Spleen (tissue), 11 donors: Measurements from ENCODE around the gene CENPL. TPM values are rescaled to one million over a fixed set of nuclear protein-coding genes. Genes with fewer than 3 reads are reported as not detected.
"Not testable (repeated sequence)": the region's sequence is repeated elsewhere in the genome, so short reads cannot be mapped to it uniquely, and the experiment has no call there.

Experiments used
- DNase-seq: peaks from one replicate; pipeline ENCODE4 v3.0.0-alpha.2; 2020
- H3K27ac ChIP-seq, 8 donors: fragments of 200-600 bp; sonication (generic) in 7 of 8; 1 replicate in 4 of 8; 2 replicates in 4 of 8; pipeline versions ENCODE4 v1.5.0 to v1.8.0; 2016 to 2021; ENCODE audit warnings: inconsistent platforms in 4 of 8, mild to moderate bottlenecking in 4 of 8, moderate library complexity in 1 of 8
- H3K27me3 ChIP-seq, 7 donors: fragments of 200-600 bp; sonication (generic) in 6 of 7; replicated peaks in 1 of 7; 1 replicate in 4 of 7; 2 replicates in 3 of 7; pipeline versions ENCODE4 v1.5.0 to v1.8.0; 2016 to 2021; ENCODE audit warnings: inconsistent platforms in 3 of 7, mild to moderate bottlenecking in 1 of 7
- H3K36me3 ChIP-seq, 6 donors: fragments of 200-600 bp; sonication (generic) in 5 of 6; 1 replicate in 4 of 6; 2 replicates in 2 of 6; pipeline versions ENCODE4 v1.5.0 to v1.8.0; 2016 to 2021; ENCODE audit warnings: inconsistent platforms in 2 of 6
- H3K4me1 ChIP-seq, 6 donors: fragments of 200-600 bp; sonication (generic) in 5 of 6; 1 replicate in 3 of 6; 2 replicates in 3 of 6; pipeline versions ENCODE4 v1.5.0 to v1.8.0; 2016 to 2021; ENCODE audit warnings: inconsistent platforms in 3 of 6
- H3K4me3 ChIP-seq, 8 donors: fragments of 200-600 bp; sonication (generic) in 7 of 8; 1 replicate in 4 of 8; 2 replicates in 4 of 8; pipeline versions ENCODE4 v1.5.0 to v1.8.0; 2016 to 2021; ENCODE audit warnings: inconsistent platforms in 4 of 8, mild to moderate bottlenecking in 4 of 8, moderate library complexity in 2 of 8
- H3K9me3 ChIP-seq, 8 donors: fragments of 200-600 bp; sonication (generic) in 7 of 8; 1 replicate in 4 of 8; 2 replicates in 4 of 8; pipeline versions ENCODE4 v1.5.0 to v1.8.0; 2016 to 2021; ENCODE audit warnings: inconsistent platforms in 4 of 8
- CTCF ChIP-seq, 11 experiments: fragments of 200-600 bp in 7 of 11; fragments of 450-650 bp in 4 of 11; sonication (generic) in 4 of 11; IDR thresholded peaks in 8 of 11; conservative IDR thresholded peaks in 3 of 11; 1 replicate in 7 of 11; 2 replicates in 4 of 11; pipeline versions ENCODE4 v1.4.0 to v1.8.0; 2016 to 2021; ENCODE audit warnings: antibody characterized with exemption in 11 of 11, inconsistent platforms in 4 of 11, mild to moderate bottlenecking in 1 of 11
- POLR2A ChIP-seq, 3 donors: fragments of 450-650 bp; IDR thresholded peaks; one replicate each; pipeline ENCODE4 v1.5.1; 2017; ENCODE audit warnings: antibody characterized with exemption in 3 of 3, mild to moderate bottlenecking in 1 of 3
- POLR2AphosphoS5 ChIP-seq, 3 donors: sonication (generic); formaldehyde crosslinking; IDR thresholded peaks; one replicate each; pipeline ENCODE4 v1.5.1; 2017; ENCODE audit warnings: antibody characterized with exemption in 3 of 3
- WGBS, 5 donors: extraction: QIAGEN DNeasy Blood & Tissue Kit in 3 of 5; methylation state at CpG; one replicate each; pipeline versions ENCODE4 v1.1.5 to v1.1.7; 2013 to 2018; 5-methylcytosine and 5-hydroxymethylcytosine counted together
- intact Hi-C: fragments of 100-400 bp; cut with DNase I; formaldehyde crosslinking; loops from one replicate; pipeline ENCODE4 v1.15.0; 2023; ENCODE audit warnings: low total_unique reads
- polyA plus RNA-seq, 3 donors: library from polyadenylated mRNA; stranded (reverse); fragments of 200-250 nt; gene quantifications; one replicate each; pipeline ENCODE4 v1.2.1, GENCODE V29; 2013
- total RNA-seq, 7 donors: library from RNA; depleted of rRNA in 3 of 7; stranded (reverse); fragments of >200 nt in 3 of 7; fragmentation: NEBNext Ultra II Directional in 4 of 7; extraction: Animal tissue kit (Norgen Biotek cat#: 25700) in 4 of 7; gene quantifications; one replicate each; pipeline versions ENCODE4 v1.1.0 to v1.2.1, GENCODE V29; 2016 to 2021
- donor health status: healthy with polysubstance abuse.
- donor health status: DM: no; HTN: no; CAD: no; lungs with moderate emphysema.
- donor health status: DM: no; HTN: no; CAD: no.
- donor health status: Bipolar disorder and iron deficiency.
- donor health status: healthy.
- donor health status: DM: no; HTN: no; CAD: no.
- donor health status: DM: yes; HTN: yes; CAD: no.

CENPL gene
- total and polyA plus RNA-seq, 10 donors, result 2.4 to 22.2 (median 6.3) TPM

GRCh38 chr1:173821680-173822079, 3.0 kb downstream of the CENPL start:
- 92 to 97% (median 97%) methylated on average over 4 of the region's 4 CpGs for WGBS, 5 donors
- intact Hi-C loops, result loop anchor here (5.0 kb wide), 1 partner anchor 389 kb away; no protein-coding TSS in a partner anchor
- TF ChIP-seq POLR2A (IDR thresholded peaks at IDR 0.05), result no peak
- no peak for TF ChIP-seq POLR2AphosphoS5 (IDR thresholded peaks at IDR 0.05)
- TF ChIP-seq CTCF (IDR thresholded peaks at IDR 0.05 in 8 of 11, conservative IDR thresholded peaks at IDR 0.05 in 3 of 11), result no peak
- H3K36me3 ChIP-seq, result peaks cover 0 to 32% (median 0%) of the 10 kb centered on the region in 6 donors
- no peaks in the 10 kb centered on the region for H3K9me3 ChIP-seq
- DNase-seq, result no peak
- no peak overlapping the region for H3K27ac ChIP-seq
- H3K4me3 ChIP-seq, result no peak overlapping the region
- peaks cover 7 to 56% (median 36%) of the 10 kb centered on the region in 6 donors for H3K4me1 ChIP-seq
- H3K27me3 ChIP-seq, result no peaks in the 10 kb centered on the region

- no peaks in the 10 kb centered on the region for H3K9me3 ChIP-seq
- 78 to 95% (median 91%) methylated on average over 1 of the region's 1 CpG for WGBS, 5 donors
- TF ChIP-seq POLR2A (IDR thresholded peaks at IDR 0.05) (no peak), CTCF (IDR thresholded peaks at IDR 0.05 in 8 of 11, conservative IDR thresholded peaks at IDR 0.05 in 3 of 11) (no peak), POLR2AphosphoS5 (IDR thresholded peaks at IDR 0.05) (no peak)
- DNase-seq, result no peak
- peaks cover 2 to 33% (median 16%) of the 10 kb centered on the region in 6 donors for H3K4me1 ChIP-seq
- H3K36me3 ChIP-seq, result peaks cover 0 to 32% (median 0%) of the 10 kb centered on the region in 6 donors
- intact Hi-C loops, result no loop called here
- H3K27ac ChIP-seq, result no peak overlapping the region
- no peak overlapping the region for H3K4me3 ChIP-seq
- no peaks in the 10 kb centered on the region for H3K27me3 ChIP-seq
Observed at GRCh38 chr1:173818459-173818858, 6.2 kb downstream of the CENPL start.

GRCh38 chr1:173813654-173814053, 11.0 kb downstream of the CENPL start:
- 97 to 98% (median 98%) methylated on average over 5 of the region's 5 CpGs for WGBS, 5 donors
- H3K27ac ChIP-seq, H3K4me1 ChIP-seq, H3K4me3 ChIP-seq, H3K9me3 ChIP-seq, DNase-seq, intact Hi-C loops, H3K27me3 ChIP-seq: not testable (repeated sequence)
- peaks cover 0 to 47% (median 10%) of the 10 kb centered on the region in 6 donors for H3K36me3 ChIP-seq

GRCh38 chr1:173802961-173803360, 21.7 kb downstream of the CENPL start:
- Histone ChIP-seq H3K27ac (no peak overlapping the region), H3K4me3 (no peak overlapping the region), H3K36me3 (peaks cover 0 to 100% (median 33%) of the 10 kb centered on the region in 6 donors), H3K9me3 (no peaks in the 10 kb centered on the region), H3K27me3 (no peaks in the 10 kb centered on the region), H3K4me1 (no peaks in the 10 kb centered on the region)
- intact Hi-C loops, result no loop called here
- 92 to 98% (median 98%) methylated on average over 2 of the region's 2 CpGs for WGBS, 5 donors
- DNase-seq, result no peak
- TF ChIP-seq POLR2AphosphoS5 (IDR thresholded peaks at IDR 0.05), result no peak
- no peak for TF ChIP-seq POLR2A (IDR thresholded peaks at IDR 0.05)
- TF ChIP-seq CTCF (IDR thresholded peaks at IDR 0.05 in 8 of 11, conservative IDR thresholded peaks at IDR 0.05 in 3 of 11), result no peak

- H3K27ac ChIP-seq, DNase-seq, H3K4me1 ChIP-seq, H3K4me3 ChIP-seq, H3K27me3 ChIP-seq, intact Hi-C loops: not testable (repeated sequence)
- peaks cover 0 to 88% (median 18%) of the 10 kb centered on the region in 6 donors for H3K36me3 ChIP-seq
- 95 to 100% (median 96%) methylated on average over 1 of the region's 1 CpG for WGBS, 5 donors
- H3K9me3 ChIP-seq, result peaks cover 0 to 14% (median 9%) of the 10 kb centered on the region in 8 donors
Observed at GRCh38 chr1:173799995-173800394, 24.7 kb downstream of the CENPL start.
